HG02759 (cell line): ENCODE data around the gene P2RY10.
"Not testable (repeated sequence)": the region's sequence is repeated elsewhere in the genome, so short reads cannot be mapped to it uniquely, and the experiment has no call there.

Experiments
- ATAC-seq: cut with Tn5 transposase; IDR thresholded peaks from one replicate; pipeline ENCODE4 v1.9.1; 2021; ENCODE audit warnings: mild to moderate bottlenecking, moderate library complexity; ENCODE audit not compliant: unreplicated experiment

P2RY10 gene, protein sequence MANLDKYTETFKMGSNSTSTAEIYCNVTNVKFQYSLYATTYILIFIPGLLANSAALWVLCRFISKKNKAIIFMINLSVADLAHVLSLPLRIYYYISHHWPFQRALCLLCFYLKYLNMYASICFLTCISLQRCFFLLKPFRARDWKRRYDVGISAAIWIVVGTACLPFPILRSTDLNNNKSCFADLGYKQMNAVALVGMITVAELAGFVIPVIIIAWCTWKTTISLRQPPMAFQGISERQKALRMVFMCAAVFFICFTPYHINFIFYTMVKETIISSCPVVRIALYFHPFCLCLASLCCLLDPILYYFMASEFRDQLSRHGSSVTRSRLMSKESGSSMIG

DNA sequence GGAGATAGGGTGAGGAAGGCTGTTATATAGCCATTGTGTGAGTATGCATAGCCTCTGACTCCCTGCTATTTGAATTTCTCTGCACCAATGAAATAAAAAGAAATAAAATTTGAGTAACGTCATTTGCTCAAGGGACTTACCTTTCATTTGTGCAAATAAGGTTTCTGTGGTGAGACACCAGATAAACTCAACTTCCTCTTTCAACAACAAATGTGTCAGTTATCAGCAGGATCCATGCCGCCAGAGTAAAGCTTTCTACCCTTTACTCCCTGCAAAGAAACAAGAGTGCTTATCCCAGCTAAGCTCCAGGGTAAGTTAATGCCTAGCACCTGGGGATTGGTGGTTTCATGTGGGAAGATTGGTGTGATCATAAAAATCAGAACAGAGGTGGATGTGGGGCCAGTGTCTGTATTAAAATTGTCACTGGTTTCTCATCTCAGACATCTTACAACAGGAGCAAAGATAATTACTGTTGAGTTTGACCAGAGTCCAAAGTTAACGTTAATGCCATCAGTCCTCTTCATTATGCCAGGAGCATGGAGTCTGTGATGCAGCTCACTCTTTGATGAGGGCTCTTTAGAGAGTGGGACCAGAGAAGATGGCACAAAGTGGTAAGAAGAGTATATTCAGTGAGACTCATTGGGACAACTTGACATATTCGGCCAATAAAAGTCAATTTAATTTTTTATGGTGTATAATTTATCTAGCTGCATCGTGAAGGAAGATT, at the start of gene P2RY10:
TSS of gene P2RY10 (plus strand) at position 206 of the 727 bp plus-strand sequence. CDS start 15,130 bp downstream, outside the sequence.
- ATAC-seq, result peak; percentile 73

DNA sequence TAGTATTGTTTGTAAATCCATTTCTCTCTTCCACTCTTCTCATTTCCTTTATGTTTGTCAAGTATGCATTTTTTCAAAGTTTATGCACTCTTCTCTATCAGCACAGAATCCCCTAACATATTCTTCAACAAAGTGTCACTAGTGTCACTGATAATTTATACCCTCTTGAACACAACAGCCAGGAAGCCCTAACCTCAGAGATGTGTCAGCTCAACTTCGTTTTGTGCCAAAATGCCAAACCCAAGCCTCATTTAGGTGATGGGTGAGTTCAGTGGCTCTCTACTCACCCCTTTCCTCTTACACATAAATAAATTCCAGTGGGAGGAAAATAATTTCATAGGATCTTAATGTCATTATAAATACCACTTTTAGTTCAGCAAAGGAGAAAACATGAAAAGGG, 22.4 kb upstream of the P2RY10 start:
- ATAC-seq, result no peak

DNA sequence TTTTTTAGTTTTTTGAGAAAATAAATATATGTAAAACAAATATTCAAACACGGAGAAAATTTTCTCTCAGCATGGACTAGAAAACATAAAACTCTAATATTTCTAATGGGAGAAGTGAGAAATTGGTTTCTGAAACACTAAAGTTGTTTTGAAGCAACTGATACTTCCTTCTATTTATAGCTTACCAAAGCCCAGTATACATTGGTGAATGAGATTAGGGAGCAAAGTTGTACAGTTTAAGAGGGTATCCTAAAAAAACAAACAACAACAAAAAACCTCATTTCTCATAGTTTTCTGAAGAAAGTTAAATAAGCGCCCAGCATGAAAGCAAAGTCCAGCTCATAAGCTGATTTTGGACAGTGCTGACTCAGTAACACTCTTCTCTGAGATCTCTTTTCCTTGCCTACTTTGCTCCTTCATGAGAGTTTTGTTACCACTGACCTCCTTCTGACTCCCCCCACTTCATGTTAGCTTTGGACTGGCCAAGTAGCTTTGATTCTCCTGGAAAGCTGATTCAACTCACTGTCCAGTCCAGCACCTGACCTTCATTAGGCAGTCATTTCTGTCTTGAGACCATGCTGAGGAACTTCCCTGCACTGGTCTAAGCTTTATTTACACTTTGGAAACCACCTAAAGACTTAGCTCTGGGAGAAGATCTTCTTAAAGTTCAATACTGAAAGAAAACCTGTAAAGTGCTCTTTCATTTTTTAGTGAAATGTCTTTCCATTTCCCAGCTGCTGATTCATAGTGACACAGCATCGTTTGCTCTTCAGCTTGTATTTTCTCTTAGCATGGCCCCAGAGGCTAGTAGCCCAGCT, 21.8 kb upstream of the P2RY10 start:
- peak; percentile 95 for ATAC-seq

DNA sequence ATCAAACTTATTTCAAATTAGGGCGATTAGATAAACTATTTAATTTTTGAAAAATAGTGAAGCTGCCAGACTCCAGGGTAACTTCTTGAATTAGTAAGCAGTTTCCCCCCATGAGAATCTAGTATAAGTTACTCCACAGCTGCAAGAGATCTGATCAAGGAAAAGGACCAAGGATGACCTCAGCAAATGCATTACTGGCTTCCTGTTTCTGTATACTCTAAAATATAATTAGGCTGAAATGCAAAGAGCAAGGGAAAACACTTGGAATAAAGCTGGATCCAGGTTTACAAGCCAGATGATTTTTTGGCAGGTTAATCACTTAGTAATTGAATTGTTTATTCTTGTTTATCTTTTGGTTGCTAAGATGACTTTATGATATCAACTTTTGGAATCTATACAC, 13.4 kb upstream of the P2RY10 start:
- no peak for ATAC-seq

DNA sequence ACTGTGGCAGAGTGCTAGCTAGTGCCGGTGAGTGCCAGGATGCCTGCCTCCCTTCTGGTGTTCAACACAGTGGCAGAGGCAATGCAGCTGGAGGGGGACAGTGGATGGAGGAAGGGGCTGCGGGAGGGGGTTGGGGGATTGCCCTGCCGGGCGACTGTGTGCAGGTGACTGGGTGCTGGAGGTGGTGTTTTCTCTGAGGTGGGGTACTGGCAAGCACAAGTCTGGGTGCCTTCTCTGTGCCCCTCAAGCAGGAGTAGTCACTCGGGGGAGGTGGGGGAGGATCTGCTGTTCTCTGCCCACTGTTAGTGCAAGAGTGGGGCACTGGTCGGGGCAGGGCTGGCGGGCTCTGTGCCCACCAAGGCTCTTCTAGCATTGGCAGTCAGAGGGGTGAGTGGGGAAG, 10.3 kb upstream of the P2RY10 start:
- ATAC-seq, result no peak

DNA sequence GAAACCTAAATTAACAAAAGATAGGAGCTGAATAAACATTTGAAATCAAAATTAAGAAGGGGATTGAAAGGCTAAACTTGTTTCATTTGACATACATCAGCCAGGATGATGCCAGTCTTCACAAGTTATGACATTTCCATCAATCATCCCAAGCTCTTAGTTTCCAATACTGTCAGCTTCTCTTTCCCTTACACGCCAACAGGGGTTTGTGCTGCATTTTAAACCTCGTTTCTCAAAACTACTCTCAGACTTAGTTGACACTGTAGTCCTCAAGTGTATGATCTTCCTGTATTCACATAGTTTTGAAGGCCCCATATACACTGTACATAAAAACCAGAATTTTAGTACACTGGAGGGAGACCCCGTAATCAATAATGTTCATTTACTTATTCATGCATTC, 840 bp upstream of the P2RY10 start:
- no peak for ATAC-seq

DNA sequence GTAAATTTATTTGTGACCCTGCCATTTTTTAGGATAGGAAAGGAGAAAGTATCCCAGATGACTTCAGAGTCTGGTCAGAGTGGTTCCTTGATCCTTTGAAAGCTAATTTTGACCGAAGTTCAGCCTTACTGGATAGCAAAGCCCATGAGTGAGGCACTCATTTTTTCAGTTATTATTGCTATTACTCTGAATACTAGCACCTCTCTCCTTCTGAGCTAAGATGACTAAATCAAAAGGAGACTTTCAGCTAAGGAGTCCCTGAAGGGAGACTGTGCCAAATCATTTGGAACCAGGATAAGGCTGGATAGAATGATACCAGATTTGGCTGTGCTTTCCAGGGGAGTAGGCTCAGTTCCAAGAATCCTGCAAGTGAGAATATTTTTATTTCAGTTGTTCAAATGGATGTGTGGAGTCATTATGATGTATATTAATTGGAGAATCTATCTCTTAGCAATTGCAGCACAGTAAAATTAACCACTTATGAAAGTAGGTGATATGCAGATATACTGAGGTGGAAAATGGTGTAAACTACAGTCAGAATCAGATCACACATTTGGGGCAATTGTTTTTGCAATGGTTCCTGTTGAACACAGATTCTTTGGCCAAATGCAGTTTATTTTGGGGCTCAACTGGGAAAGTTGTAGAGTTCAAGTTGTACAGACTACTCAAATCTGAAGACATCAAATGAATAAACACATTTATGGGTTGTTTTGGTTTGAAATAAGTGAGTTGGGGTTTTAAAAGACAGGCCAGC, 1.2 kb downstream of the P2RY10 start:
- no peak for ATAC-seq

DNA sequence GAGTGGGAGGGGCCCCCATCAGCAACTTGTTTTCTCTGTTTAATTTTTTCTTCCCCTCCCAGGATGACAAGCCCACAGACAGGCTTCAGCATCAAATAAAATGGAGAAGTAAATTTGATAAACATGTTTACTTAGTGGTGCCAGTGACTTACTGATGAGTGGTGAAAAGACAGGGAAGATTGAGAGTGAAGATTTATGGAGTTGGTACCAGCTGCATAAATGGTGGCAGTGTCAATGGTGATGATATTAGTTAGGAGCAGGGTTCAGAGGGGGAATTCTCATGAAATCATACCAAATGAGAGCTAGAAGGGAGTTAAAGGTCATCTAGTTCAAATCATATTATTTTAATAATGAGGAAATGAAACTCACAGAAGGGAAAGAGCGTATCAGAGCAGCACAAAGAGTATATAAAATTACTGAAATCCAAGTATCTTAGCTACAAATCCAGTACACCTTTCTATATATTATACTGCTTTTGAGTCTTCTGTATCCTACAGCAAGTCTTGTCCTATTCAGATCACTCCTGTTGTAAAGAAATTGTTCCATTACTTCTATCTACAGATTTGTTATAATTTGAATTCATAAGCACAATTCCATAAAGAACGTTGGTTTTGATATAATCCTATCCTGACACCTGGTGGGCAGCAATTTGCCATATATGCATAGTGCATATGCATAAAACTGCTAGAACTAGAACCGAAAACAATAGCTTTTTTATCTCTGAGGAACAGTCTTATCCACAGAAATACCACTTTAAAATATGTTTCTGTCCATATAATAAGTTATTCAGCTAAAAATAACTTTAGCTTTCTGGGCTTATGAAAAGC, 5.0 kb downstream of the P2RY10 start:
- no peak for ATAC-seq

DNA sequence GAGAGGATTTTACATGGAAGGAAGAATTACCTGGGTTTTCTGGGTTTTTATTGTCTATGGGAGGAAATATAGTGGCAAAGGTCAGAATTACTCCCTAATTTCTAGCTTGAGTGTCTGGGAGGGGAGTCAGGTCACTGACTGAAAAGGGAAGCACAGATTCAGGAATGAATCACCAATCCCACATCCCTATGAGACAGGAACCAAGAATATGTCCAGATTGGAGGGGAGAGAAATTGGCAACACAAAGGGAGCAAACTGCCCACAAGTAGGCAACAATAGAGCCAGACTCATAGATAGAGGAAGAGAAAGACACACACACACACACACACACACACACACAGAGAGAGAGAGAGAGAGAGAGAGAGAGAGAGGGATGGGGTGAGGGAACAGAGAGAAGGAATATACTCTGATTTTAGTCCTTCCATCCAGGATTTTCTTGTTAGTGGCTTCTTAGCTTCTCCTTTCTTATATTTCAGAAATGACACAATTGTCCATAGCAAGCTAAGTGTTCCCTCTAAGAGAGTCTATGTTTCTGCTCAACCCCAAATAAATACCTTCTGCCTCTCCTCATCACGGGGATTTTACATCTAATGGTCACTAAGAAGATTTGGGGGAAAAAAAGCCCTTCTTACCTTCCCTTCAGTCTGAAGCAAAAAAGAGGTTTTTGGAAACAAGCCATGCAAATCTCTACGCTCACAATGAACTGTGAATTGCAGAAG, 12.0 kb downstream of the P2RY10 start:
- ATAC-seq, result peak; percentile 11

DNA sequence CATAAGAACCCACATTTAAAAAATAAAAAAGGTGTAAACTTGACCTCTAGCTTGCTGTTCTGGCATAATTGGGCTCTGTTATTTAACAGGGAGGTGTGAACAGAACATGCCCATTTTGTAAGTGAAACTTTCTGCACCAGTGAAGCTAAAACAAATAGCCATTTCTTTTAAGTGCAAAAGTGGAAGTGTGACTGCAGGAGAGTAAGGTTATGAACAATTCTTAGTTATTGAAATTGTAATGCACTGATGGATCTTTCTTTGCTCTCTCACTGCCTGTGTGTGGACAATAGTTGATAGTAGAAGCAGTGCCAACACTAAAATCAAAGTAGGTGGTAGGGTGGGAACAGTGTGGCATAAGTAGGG, 12.6 kb downstream of the P2RY10 start:
- peak; percentile 86 for ATAC-seq

DNA sequence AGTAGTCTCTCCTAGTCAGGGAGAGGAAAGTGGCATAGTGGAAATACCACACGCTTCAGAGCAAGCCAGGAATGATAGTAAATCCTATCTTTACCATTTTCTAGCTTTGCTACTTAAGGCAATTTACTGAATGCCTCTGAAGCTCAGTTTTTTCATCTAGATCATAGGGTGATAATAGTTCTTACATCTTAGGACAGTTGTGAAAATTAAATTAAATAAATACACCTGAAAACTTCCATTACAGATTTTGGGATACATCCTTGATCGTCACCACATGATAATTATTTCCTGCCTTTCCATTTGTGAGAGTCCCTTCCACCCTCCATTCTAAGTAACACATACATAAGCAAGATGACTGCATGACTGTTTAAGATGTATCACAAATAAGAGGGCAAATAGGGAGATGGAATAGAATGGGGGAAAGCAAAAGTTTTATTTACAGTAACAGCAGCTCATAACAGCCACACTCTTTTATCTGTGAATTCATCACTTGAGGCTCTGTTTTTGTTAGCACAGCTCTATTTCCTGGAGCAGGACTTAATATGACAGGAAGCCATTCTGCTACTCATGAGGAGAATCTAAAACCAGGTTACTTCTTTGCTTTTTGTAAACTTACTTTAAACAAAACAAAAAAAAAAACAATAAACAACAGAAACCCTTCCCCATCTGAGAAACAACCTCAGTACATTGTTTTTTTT, 13.4 kb downstream of the P2RY10 start:
- no peak for ATAC-seq

DNA sequence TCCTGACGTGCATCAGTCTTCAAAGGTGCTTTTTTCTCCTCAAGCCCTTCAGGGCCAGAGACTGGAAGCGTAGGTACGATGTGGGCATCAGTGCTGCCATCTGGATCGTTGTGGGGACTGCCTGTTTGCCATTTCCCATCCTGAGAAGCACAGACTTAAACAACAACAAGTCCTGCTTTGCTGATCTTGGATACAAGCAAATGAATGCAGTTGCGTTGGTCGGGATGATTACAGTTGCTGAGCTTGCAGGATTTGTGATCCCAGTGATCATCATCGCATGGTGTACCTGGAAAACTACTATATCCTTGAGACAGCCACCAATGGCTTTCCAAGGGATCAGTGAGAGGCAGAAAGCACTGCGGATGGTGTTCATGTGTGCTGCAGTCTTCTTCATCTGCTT, 15.7 kb downstream of the P2RY10 start:
- ATAC-seq, result no peak

DNA sequence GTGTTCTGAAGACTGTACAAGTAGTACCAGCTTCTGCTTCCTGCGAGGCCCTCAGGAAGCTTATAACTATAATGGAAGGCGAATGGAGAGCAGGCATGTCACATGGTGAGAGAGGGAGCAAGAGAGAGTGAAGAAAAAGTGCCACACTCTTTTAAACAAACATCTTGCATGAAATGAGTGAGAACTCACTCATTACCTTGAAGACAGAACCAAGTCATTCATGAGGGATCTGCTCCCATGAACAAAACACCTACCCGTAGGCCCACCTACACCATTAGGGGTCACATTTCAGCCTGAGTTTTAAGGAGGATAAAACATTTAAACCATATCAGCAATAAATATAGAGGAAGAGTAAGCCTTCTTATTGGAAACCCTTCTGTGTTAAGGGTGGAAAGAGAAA, 19.4 kb downstream of the P2RY10 start:
- no peak for ATAC-seq

DNA sequence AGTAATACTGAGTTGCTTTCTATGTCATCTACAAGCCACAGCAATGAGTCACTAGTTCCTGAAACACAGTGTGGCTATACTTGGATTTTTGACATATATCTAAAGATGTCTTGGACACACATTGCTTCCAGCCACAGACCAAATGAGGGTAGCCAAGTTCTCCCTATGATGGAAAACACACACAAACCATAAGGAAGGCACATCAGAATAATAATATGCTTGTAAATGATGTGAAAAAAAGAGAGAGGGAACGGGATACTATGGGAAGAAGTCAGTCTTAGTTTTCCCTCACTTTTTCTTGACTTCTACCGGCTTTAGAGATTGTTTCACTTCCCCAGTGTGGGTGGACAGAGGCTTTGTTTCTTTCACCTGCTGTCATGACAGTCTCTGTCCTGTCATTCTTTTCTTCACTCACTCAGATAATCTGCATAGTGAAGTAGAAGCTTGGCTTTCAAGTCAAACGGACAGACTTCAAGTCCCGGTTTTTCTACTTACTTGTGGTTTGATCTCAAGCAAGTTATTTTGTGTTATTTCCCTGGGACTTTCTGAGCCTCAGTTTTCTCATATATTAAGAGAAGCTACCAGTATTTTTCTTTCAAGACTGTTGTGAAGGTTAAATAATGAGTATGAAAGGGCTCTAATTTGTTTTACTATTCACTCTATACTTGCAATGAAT, 34.7 kb downstream of the P2RY10 start:
- ATAC-seq, result peak; percentile 99

DNA sequence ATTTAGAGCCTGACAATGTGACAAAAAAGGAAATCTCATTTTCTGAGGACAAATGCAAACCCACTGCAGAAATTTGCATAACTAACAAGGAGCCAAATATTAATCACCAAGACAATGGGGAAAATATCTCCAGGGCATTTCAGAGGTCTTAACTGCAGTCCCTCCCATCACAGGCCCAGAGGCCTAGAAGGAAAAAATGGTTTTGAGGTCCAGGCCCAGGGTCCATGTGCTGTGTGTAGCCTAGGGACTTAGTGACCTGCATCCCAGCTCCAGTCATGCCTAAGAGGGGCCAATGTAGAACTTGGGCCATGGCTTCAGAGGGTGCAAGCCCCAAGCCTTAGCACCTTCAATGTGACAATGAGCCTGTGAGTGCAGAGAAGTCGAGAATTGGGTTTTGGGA, 44.2 kb downstream of the P2RY10 start:
- no peak for ATAC-seq

DNA sequence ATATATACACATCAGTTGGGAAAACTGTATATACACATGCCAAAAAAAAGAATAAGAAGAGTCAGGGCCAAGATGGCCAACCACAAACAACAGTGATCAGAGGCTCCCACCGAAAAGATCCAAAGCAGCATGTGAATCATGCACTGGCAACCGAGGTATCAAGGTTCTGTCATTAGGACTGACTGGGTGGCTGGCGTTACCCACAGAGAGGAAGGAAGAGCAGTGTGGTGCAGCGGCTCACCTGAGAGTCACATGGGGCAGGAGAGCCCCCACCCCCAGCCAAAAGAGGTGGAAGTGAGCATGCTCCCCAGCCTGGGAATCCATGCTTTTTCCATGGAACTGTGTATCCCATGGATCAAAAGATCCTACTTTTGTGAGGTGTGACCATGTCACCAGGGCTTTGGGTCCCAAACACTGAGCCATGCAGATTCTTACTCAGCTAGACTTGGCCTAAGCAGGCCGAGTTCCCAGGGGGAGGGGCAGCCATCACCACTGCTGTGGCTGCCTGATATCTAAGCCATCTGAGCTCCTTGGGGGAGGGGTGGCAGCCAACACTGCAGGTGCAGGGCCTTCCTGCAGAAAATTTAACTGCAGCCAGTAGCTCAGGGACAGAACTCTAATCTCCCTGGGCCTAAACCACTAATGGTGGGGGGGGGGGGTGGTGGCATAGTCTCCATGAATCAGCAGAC, 52.8 kb downstream of the P2RY10 start:
- no peak for ATAC-seq

DNA sequence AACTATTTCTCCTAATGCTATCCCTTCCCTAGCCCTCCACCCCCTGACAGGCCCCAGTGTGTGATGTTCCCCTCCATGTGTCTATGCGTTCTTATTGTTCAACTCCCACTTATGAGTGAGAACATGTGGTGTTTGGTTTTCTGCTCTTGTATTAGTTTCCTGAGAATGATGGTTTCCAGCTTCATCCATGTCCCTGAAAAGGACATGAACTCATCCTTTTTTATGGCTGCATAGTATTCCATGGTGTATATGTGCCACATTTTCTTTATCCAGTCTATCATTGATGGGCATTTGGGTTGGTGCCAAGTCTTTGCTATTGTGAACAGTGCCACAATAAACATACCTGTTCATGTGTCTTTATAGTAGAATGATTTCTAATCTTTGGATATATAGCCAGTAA, 62.3 kb downstream of the P2RY10 start:
- not testable (repeated sequence) for ATAC-seq
